Measurements from ENCODE around the gene SARS1. TPM values are rescaled to one million over a fixed set of nuclear protein-coding genes. Genes with fewer than 3 reads are reported as not detected.
"Not testable (repeated sequence)": the region's sequence is repeated elsewhere in the genome, so short reads cannot be mapped to it uniquely, and the experiment has no call there.

SARS1 gene
- total RNA-seq, 1 donor from 2014 or later: 134 TPM

DNA sequence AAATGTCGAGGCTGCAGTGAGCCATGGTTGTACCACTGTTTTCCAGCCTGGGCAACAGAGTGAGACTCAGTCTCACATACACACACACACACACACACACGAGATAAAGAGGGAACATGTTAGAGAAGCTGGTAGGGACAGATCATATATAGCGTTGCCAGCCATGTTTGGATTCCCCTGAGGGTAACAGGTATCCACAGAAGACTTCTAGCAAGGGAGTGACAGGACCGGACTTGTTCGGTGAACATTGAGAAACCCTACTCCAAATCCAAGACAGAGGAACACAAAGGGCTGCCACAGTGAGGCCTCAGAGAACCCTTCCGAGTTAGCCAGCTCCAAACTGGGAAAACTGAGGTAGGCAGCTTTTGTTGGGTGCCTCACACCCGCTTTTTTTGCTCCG, 3.7 kb upstream of the SARS1 start:
- DNase-seq (ENCODE audit: low spot score in 2 of 2): no peak
- Histone ChIP-seq H3K9me3 (no peaks in the 10 kb centered on the region), H3K4me1 (peaks cover 0 to 2% of the 10 kb centered on the region in 2 donors), H3K27me3 (no peaks in the 10 kb centered on the region), H3K36me3 (no peaks in the 10 kb centered on the region), H3K4me3 (no peak overlapping the region), H3K27ac (no peak overlapping the region)
- intact Hi-C loops (cut with DNase I): no loop called here
- TF ChIP-seq, protein P1, sequence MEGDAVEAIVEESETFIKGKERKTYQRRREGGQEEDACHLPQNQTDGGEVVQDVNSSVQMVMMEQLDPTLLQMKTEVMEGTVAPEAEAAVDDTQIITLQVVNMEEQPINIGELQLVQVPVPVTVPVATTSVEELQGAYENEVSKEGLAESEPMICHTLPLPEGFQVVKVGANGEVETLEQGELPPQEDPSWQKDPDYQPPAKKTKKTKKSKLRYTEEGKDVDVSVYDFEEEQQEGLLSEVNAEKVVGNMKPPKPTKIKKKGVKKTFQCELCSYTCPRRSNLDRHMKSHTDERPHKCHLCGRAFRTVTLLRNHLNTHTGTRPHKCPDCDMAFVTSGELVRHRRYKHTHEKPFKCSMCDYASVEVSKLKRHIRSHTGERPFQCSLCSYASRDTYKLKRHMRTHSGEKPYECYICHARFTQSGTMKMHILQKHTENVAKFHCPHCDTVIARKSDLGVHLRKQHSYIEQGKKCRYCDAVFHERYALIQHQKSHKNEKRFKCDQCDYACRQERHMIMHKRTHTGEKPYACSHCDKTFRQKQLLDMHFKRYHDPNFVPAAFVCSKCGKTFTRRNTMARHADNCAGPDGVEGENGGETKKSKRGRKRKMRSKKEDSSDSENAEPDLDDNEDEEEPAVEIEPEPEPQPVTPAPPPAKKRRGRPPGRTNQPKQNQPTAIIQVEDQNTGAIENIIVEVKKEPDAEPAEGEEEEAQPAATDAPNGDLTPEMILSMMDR (IDR thresholded peaks at IDR 0.05): no peak

- H3K4me1 ChIP-seq: peaks cover 10 to 22% of the 10 kb centered on the region in 2 donors
- TF ChIP-seq, protein P1 (IDR thresholded peaks at IDR 0.05): no peak
- H3K9me3 ChIP-seq: no peaks in the 10 kb centered on the region
- no peaks in the 10 kb centered on the region for H3K27me3 ChIP-seq
- no peaks in the 10 kb centered on the region for H3K36me3 ChIP-seq
- intact Hi-C loops (cut with DNase I): loop anchor here (1.0 kb wide), 2 partner anchors 15 to 137 kb away; partner anchors contain the start of gene TAF13
- peak overlapping the region; percentile 79 to 82 for H3K4me3 ChIP-seq
- DNase-seq (ENCODE audit: low spot score in 2 of 2): no peak
- H3K27ac ChIP-seq: peak overlapping the region; percentile 87 to 94
Observed at GRCh38 chr1:109213345-109213823, 334 bp upstream of the SARS1 start.

- TF ChIP-seq, protein P1 (IDR thresholded peaks at IDR 0.05): no peak
- intact Hi-C loops (cut with DNase I): no loop called here
- no peak for DNase-seq (ENCODE audit: low spot score in 2 of 2)
Observed at GRCh38 chr1:109214695-109215623, 1.2 kb downstream of the SARS1 start.

GRCh38 chr1:109216662-109217061, 2.9 kb downstream of the SARS1 start:
- DNase-seq (ENCODE audit: low spot score in 2 of 2): no peak
- H3K4me1 ChIP-seq: peaks cover 10 to 22% of the 10 kb centered on the region in 2 donors
- H3K9me3 ChIP-seq: no peaks in the 10 kb centered on the region
- no peak overlapping the region for H3K4me3 ChIP-seq
- TF ChIP-seq, protein P1 (IDR thresholded peaks at IDR 0.05): no peak
- H3K27ac ChIP-seq: peak overlapping the region; percentile 8 to 42
- H3K27me3 ChIP-seq: no peaks in the 10 kb centered on the region
- intact Hi-C loops (cut with DNase I): no loop called here
- peaks cover 3% of the 10 kb centered on the region in 2 donors for H3K36me3 ChIP-seq

More at GRCh38 chr1:109214695-109215623, 1.2 kb downstream of the SARS1 start:
- Histone ChIP-seq H3K36me3 (no peaks in the 10 kb centered on the region), H3K27me3 (no peaks in the 10 kb centered on the region), H3K9me3 (no peaks in the 10 kb centered on the region), H3K4me3 (peak overlapping the region; percentile 79 to 82), H3K27ac (peak overlapping the region; percentile 87 to 94), H3K4me1 (peaks cover 10 to 22% of the 10 kb centered on the region in 2 donors)

- Histone ChIP-seq H3K27me3 (no peaks in the 10 kb centered on the region), H3K4me1 (peaks cover 10 to 22% of the 10 kb centered on the region in 2 donors), H3K4me3 (no peak overlapping the region), H3K27ac (no peak overlapping the region), H3K9me3 (no peaks in the 10 kb centered on the region), H3K36me3 (peaks cover 3% of the 10 kb centered on the region in 2 donors)
- DNase-seq (ENCODE audit: low spot score in 2 of 2): no peak
- intact Hi-C loops (cut with DNase I): no loop called here
- TF ChIP-seq, protein P1 (IDR thresholded peaks at IDR 0.05): no peak
Observed at GRCh38 chr1:109218516-109218915, 4.8 kb downstream of the SARS1 start.

DNA sequence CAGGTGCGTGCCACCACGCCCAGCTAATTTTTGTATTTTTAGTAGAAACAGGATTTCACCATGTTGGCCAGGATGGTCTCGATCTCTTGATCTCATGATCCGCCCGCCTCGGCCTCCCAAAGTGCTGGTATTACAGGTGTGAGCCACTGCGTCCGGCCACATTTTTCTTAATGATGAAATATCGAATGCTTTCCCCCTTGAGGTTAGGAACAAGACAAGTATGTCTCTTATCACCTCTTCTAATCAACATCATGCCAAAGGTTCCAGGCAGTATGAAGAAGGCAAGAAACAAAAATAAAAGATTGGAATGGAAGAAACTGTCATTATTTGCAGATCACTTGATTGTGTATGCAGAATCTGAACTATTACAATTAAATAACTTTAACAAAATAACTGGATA, 7.5 kb downstream of the SARS1 start:
- Histone ChIP-seq H3K4me1 (peaks cover 0 to 11% of the 10 kb centered on the region in 2 donors), H3K36me3 (peaks cover 13 to 15% of the 10 kb centered on the region in 2 donors)
- DNase-seq (ENCODE audit: low spot score in 2 of 2); H3K4me3 ChIP-seq; H3K27ac ChIP-seq; intact Hi-C loops (cut with DNase I); H3K9me3 ChIP-seq; H3K27me3 ChIP-seq: not testable (repeated sequence)

All from ascending aorta (tissue), 2 donors.